Tongue (tissue), 2 donors: ENCODE measurements around the gene ABCA13. TPM values are rescaled to one million over a fixed set of nuclear protein-coding genes. Genes with fewer than 3 reads are reported as not detected.

Experiments used
- DNase-seq: peaks from one replicate; pipeline ENCODE4 v3.0.0-alpha.2; 2015
- total RNA-seq: library from RNA; depleted of rRNA; stranded (reverse); fragments of >200 nt; gene quantifications from one replicate; pipeline ENCODE4 v1.2.3, GENCODE V29; 2014

The ABCA13 gene
- total RNA-seq, 1 donor from 2014 or later: 0.72 TPM

DNA sequence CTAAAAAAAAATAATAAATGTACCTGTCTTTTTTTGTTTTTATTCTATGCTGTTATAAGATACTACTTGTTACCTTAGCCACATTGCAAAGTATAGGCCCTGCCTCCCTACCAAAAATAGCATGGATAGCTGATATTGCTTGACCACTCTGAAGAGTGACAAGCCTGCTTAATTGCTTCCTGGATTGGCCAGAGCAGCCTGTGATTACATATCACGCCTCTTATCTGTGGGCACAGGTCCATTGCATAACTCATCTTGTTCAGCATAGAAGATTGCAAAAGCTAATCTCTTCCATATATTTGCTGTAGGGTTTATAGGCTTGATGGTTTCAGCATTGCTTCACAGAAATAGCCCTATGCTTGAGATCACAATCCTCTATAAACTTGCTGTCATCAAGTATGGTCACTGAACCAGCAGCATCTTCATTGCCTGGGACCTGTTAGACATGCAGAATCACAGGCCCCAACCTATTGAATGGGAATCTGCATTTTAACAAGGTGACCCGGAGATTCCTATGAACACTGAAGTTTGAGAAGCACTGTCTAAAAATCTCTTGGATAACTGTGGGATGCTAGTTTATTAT lies 472.3 kb downstream of the ABCA13 start:
- DNase-seq: no peak

- no peak for DNase-seq
Measured at GRCh38 chr7:48658138-48658537, 486.9 kb downstream of the ABCA13 start.

- peak; percentile 18 for DNase-seq
Measured at GRCh38 chr7:48660306-48660870, 489.1 kb downstream of the ABCA13 start.

DNA sequence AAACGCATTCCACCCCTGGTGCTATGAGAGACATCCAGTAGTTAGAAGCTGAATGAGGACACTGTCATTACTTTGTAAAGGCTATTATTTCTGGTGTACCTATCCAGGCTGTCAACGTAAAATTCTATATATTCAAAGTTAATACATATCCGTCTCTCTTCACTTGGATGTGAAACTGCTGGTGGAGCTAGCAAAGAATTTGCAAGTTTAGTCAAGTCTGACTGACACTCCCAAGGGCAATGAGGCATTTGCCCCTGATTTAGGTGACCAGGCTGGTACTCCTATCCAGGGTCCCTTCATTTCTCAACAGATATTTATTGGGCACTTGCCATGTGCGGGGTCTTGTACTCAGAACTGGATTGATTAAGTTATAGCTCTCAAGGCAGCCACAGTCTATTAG lies 493.0 kb downstream of the ABCA13 start:
- DNase-seq: no peak

DNA sequence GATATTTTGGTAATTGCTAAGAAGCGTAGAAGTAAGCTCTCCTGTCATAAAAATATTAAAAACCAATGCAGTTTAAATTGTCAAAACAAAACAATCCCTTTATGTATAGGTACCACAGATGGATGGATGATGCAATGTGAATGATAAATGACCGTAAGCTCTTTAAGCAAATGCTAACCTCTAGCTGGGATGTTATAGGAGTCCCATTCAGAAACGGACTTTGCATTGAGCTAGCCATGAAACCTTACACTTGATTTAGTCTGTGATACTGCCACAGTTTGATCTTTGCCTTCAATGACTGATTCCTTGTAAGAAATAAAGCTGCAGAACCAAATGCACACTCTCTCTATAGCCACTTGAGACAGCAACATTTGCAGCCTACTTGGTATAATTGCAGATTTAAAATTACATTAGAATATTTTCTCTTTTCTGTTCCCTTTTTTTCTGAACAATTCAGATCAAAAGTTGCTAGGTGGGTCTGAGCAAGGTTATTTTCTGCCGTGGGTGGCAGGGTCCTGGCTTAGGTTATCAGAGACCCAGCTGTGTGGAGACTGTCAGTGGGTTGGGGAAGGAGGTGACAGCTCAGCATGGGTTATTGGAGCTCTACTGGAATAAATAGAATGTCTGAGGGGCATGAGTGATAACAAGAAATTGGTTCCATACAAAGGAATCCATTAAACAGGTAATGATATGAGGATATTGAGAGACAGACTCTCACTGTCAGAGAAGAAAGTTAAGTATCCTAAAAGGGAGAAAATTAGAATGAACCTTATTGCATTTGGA lies 494.3 kb downstream of the ABCA13 start:
- DNase-seq: no peak

- DNase-seq: no peak
Measured at GRCh38 chr7:48667407-48667806, 496.1 kb downstream of the ABCA13 start.

DNA sequence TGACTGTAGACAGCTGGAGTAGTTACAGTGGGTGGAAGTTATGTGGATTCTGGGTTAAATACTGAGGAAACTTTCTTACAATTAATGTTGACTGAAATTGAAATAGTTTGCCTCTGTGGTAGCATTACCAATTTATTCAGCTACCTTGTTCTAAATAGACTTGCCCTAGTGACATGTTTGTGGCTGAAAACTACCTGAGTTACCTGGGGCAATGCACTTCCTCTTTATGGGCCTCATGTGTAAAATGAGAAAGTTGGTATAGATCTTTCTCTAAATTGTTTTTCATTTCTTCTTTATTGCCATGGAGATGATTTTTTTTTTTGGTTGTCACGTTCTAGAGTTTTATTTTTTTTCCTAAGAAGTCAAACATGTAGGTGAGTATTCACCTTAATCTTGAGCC lies 500.4 kb downstream of the ABCA13 start:
- no peak for DNase-seq

DNA sequence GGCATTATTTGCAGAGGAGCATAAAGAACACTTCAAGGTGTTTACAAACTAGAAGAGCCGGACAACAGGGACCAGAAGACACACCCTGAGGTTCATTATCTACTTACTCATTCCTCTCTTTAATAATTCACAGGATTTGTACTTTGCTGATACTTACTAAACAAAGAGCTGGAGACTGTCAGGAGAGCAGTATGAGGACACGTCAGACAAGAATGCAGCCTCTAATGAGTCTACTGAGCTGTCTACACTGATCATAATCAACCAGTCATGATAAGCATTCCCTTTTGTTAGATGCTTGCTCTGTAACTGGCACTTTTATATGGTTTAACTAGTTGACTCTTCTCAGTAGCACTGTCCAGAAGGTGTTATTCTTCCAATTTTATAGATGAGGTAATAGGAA lies 509.7 kb downstream of the ABCA13 start:
- DNase-seq: no peak

DNA sequence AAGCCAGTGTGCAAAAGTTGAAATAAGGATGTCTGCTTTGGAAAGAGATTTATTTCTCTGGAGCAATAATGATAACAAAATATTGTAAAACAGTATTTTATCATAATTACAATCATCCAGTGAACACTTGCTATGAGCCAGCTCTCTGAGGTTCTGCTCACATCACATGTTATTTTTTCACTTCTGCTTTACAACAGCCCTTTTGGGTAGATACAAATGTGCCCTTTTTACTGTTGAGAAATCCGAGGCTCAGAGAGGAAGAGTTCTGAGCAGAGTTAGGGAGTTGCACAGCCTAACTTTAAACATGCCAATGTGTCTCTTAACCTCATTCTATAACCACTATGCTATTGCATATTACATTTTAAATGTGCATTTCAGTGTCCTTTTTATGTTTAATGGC lies 520.5 kb downstream of the ABCA13 start:
- DNase-seq: no peak

Other genes starting within 250 kb of the ABCA13 start
- gene PKD1L1, start 223.0 kb upstream of the ABCA13 start, total RNA-seq: 1.1 TPM
- 26.9 TPM for gene HUS1, start 191.8 kb upstream of the ABCA13 start, total RNA-seq
- not detected for gene SUN3, start 142.4 kb upstream of the ABCA13 start, total RNA-seq
- not detected for gene C7orf57, start 135.9 kb upstream of the ABCA13 start, total RNA-seq
- 3.3 TPM for gene UPP1, start 82.2 kb upstream of the ABCA13 start, total RNA-seq